ENCODE measurements around the gene OR4K14.

DNA sequence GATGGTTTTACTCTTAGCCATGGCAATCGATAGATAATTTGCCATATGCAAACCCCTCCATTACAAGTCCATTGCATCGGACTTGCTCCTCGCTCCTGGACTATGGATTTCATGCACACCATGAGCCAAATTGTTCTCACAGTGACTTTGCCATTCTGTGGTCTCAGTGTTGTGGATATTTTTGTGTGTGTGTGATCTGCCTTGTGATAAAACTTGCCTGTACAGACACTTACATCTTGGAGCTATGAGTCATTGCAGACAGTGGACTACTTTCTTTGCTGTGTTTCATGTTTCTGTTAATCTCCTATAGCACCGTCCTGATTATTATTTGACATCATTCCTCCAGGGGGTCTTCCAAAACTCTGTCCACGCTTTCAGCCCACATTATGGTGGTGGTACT is 25.1 kb upstream of the OR4K14 start:
- TF ChIP-seq, protein P1, sequence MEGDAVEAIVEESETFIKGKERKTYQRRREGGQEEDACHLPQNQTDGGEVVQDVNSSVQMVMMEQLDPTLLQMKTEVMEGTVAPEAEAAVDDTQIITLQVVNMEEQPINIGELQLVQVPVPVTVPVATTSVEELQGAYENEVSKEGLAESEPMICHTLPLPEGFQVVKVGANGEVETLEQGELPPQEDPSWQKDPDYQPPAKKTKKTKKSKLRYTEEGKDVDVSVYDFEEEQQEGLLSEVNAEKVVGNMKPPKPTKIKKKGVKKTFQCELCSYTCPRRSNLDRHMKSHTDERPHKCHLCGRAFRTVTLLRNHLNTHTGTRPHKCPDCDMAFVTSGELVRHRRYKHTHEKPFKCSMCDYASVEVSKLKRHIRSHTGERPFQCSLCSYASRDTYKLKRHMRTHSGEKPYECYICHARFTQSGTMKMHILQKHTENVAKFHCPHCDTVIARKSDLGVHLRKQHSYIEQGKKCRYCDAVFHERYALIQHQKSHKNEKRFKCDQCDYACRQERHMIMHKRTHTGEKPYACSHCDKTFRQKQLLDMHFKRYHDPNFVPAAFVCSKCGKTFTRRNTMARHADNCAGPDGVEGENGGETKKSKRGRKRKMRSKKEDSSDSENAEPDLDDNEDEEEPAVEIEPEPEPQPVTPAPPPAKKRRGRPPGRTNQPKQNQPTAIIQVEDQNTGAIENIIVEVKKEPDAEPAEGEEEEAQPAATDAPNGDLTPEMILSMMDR (IDR thresholded peaks at IDR 0.05; ENCODE audit: insufficient read depth, low read depth, low read length), result no peak
- no peak for TF ChIP-seq EZH2 (IDR thresholded peaks at IDR 0.05; ENCODE audit: insufficient read depth, low read length)
